Measurements from ENCODE around the gene RAD23B. TPM values are rescaled to one million over a fixed set of nuclear protein-coding genes. Genes with fewer than 3 reads are reported as not detected.
A peak's percentile ranks its signal among the peaks of the same experiment; 100 is the strongest.

The RAD23B gene
- 10 to 100 TPM; 87.3 to 98.6 (median 93.1) TPM for total RNA-seq

DNA sequence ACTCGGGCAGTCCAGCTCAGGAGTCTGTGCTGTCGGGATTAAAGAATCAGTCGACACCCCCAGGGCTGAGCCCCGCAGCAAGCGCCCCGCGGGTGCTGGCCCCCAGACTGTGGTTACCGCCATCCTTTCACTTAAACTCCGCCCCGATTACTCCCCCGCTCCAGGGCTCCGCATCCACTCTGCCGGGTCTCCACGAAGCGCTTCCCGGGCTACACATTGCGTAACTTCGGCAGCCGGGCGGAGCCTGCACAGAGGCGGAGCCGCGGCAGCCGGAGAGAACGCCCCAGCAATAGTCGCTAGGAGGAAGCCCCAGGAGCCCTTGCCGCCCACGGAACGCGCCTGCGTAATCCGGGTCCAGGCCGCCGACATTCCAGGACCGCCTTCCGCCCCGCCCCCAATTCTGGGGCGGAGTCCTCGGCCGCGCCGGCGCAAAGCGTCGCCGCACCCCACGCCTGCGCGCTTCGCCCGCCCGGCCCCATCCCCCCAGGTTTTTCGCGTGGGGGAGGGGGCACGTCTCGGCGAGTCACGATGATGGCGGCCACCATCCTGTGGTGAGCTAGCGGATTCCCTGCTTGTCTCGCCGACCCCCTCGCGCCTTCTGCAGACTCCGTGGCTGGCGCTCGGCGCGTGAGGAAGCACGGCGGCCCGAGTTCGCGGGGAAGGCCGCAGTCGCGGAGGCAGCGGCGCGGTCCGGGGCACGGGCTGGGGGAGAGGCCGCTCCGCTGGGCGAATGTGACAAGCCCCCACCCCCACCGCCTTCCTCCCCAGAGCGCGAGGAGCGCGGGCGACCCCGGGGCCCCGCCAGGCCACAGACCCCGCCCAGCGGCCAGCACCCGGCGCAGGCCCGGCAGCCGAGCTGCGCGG, at the start of gene RAD23B:
RAD23B (plus strand) TSS at position 521 of the 864 bp plus-strand sequence. CDS start 351 bp downstream, outside the sequence.
- Histone ChIP-seq H3K27ac (peak within 1 kb of the TSS; percentile 98 to 100 (median 99)), H3K9me3 (no peaks in the 10 kb centered on the region), H3K4me1 (peaks cover 3 to 39% (median 16%) of the 10 kb centered on the region in 4 donors), H3K36me3 (no peaks in the 10 kb centered on the region), H3K4me3 (peak within 1 kb of the TSS; percentile 77 to 97 (median 94)), H3K27me3 (no peaks in the 10 kb centered on the region)
- DNase-seq (ENCODE audit: low spot score in 2 of 2) = peak; percentile 94 to 95
- TF ChIP-seq POLR2A (IDR thresholded peaks at IDR 0.05) (peak; percentile 94 to 96), EP300 (IDR thresholded peaks at IDR 0.05) (peak; percentile 91 to 98)
- TF ChIP-seq, protein P1, sequence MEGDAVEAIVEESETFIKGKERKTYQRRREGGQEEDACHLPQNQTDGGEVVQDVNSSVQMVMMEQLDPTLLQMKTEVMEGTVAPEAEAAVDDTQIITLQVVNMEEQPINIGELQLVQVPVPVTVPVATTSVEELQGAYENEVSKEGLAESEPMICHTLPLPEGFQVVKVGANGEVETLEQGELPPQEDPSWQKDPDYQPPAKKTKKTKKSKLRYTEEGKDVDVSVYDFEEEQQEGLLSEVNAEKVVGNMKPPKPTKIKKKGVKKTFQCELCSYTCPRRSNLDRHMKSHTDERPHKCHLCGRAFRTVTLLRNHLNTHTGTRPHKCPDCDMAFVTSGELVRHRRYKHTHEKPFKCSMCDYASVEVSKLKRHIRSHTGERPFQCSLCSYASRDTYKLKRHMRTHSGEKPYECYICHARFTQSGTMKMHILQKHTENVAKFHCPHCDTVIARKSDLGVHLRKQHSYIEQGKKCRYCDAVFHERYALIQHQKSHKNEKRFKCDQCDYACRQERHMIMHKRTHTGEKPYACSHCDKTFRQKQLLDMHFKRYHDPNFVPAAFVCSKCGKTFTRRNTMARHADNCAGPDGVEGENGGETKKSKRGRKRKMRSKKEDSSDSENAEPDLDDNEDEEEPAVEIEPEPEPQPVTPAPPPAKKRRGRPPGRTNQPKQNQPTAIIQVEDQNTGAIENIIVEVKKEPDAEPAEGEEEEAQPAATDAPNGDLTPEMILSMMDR (IDR thresholded peaks at IDR 0.05) = peak in 1 of 5 experiments; percentile 26
- WGBS, 2 donors = 0 to 1% methylated on average over 23 to 34 of the region's 101 CpGs

DNA sequence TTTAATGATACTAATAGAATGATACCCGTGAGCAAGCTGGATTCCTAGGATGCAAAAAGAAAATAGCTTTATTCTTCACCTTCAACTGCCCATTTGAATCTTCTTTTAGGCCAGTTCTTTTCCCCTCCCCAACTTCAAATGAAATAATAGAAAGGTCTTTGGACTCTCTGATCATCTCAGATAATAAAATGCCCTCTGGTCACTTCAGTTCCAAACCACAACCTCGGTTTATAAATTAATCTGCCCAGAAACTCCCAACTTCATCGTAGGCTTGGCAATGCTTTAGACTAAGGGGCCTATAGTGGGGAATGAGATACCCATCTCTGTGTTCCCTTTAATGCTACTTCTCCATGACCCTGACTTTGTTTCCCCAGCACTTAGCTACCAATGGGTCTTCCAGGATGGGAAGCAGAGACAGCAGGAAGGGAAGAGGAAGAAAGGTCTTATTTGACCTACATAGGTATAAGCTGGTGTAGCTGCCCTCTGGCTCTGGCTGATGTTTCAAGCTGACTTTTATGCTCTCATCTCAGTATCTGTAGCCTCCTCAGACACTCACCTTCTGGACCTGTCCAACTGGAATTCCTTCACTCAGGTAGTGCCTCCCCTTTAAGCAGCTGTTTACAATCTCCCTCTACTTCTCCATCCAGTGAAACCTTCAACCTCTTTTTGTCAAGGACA, 47.2 kb upstream of the RAD23B start:
- TF ChIP-seq EP300 (IDR thresholded peaks at IDR 0.05) = no peak
- TF ChIP-seq POLR2A (IDR thresholded peaks at IDR 0.05) = no peak
- TF ChIP-seq, protein P1 (IDR thresholded peaks at IDR 0.05) = no peak
- Histone ChIP-seq H3K9me3 (no peaks in the 10 kb centered on the region), H3K4me1 (peaks cover 0 to 1% (median 0%) of the 10 kb centered on the region in 4 donors), H3K36me3 (no peaks in the 10 kb centered on the region), H3K27me3 (no peaks in the 10 kb centered on the region), H3K27ac (no peak overlapping the region), H3K4me3 (no peak overlapping the region)
- WGBS, 2 donors = 80 to 83% methylated on average over 3 of the region's 3 CpGs
- no peak for DNase-seq (ENCODE audit: low spot score in 2 of 2)

DNA sequence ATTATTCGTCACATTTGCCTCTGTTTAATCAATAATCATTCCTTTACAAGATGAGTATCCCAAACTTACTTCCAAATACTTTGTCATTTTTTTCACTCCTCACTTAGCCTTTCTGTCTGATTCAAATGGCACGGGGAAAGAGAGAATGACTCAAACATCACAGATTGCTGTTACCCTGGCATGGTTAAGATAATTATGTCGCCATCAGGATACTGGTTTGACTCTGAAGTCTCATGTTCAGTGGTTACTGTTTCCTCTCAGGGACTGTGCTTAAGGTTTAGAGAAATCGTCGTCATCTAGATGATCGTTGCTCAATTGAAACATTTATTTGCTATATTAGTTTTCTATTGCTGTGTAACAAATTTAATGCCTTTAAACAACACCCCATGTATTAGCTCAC, 45.2 kb upstream of the RAD23B start:
- Histone ChIP-seq H3K36me3 (no peaks in the 10 kb centered on the region), H3K4me1 (peaks cover 0 to 8% (median 0%) of the 10 kb centered on the region in 4 donors), H3K27me3 (no peaks in the 10 kb centered on the region), H3K9me3 (no peaks in the 10 kb centered on the region), H3K27ac (no peak overlapping the region), H3K4me3 (no peak overlapping the region)
- no peak for DNase-seq (ENCODE audit: low spot score in 2 of 2)
- WGBS, 2 donors = 76 to 88% methylated on average over 6 of the region's 6 CpGs
- TF ChIP-seq, protein P1 (IDR thresholded peaks at IDR 0.05) = no peak
- no peak for TF ChIP-seq POLR2A (IDR thresholded peaks at IDR 0.05)

DNA sequence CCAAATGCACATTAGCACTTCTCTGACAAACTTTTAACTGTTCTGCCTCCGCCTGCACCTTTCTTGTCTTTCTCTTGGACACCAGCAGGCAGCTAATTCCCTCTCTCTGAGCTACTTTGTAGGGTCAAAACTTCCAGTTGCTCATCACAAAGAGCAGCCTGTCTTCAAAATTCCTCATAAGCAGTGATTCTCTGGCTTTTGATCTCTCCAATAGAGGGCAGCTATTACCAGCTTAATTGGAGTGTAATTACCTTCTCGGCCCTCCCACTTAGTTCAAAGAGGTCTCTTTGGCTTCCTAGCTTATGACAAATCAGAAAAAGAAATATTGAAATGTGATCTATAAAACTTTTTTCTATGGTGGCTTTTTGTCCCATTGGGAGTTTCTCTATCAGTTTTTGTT, 43.6 kb upstream of the RAD23B start:
- H3K4me1 ChIP-seq = peaks cover 0 to 8% (median 0%) of the 10 kb centered on the region in 4 donors
- DNase-seq (ENCODE audit: low spot score in 2 of 2) = no peak
- no peaks in the 10 kb centered on the region for H3K36me3 ChIP-seq
- TF ChIP-seq EP300 (IDR thresholded peaks at IDR 0.05) = no peak
- TF ChIP-seq POLR2A (IDR thresholded peaks at IDR 0.05) = no peak
- TF ChIP-seq, protein P1 (IDR thresholded peaks at IDR 0.05) = peak in 4 of 5 experiments; percentile 7 to 44 (median 20)
- no peaks in the 10 kb centered on the region for H3K9me3 ChIP-seq
- no peak overlapping the region for H3K27ac ChIP-seq
- H3K4me3 ChIP-seq = no peak overlapping the region
- WGBS, 2 donors = 51 to 59% methylated on average over 2 of the region's 2 CpGs
- no peaks in the 10 kb centered on the region for H3K27me3 ChIP-seq

DNA sequence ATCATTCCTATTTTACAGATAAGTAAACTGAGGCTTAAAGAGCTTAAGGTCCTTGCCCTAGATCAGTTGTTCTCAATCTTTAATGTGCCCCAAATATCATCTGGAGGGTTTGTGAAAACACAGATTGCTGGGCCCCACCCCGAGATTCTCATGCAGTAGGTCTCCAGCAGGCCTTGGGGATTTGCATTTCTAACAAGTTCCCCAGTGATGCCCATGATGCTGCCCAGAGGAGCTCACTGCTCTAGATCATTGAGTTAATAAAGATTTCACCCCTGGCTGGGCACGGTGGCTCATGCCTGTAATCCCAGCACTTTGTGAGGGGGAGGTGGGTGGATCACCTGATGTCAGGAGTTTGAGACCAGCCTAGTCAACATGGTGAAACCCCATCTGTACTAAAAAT, 42.8 kb upstream of the RAD23B start:
- Histone ChIP-seq H3K27me3 (no peaks in the 10 kb centered on the region), H3K4me3 (no peak overlapping the region), H3K36me3 (no peaks in the 10 kb centered on the region), H3K9me3 (no peaks in the 10 kb centered on the region), H3K27ac (no peak overlapping the region), H3K4me1 (peaks cover 0 to 8% (median 0%) of the 10 kb centered on the region in 4 donors)
- no peak for DNase-seq (ENCODE audit: low spot score in 2 of 2)
- no peak for TF ChIP-seq EP300 (IDR thresholded peaks at IDR 0.05)
- TF ChIP-seq, protein P1 (IDR thresholded peaks at IDR 0.05) = no peak
- no peak for TF ChIP-seq POLR2A (IDR thresholded peaks at IDR 0.05)
- WGBS, 2 donors = 79 to 82% methylated on average over 2 of the region's 2 CpGs

All from tibial nerve (tissue), 4 donors.